NCI-H1092 (cell line): ENCODE measurements around the gene FBXO34.

Source experiments
- DNase-seq: peaks from one replicate; lab custom pipeline; 2025; lab: John Stamatoyannopoulos, UW

The FBXO34 gene

DNA sequence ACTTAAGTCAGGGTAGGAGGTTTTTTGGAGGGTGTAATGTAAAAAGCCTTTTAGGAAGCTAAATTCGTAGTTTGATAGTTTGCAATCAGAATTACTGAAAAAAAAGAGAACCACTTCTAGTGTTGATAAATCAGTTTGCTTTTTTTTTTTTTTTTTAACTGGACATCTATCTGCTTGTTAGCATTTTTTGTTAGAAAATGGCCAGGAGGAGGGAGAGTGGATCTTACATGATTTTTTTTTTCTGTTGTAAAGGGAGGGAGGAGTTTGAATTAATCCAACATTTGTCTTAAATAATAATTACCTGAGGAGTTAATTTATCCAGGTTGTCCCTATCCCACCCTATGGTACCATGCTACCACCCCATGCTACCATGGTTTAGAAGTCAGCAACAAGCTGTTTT is 1.2 kb downstream of the FBXO34 start:
- DNase-seq: no peak

DNA sequence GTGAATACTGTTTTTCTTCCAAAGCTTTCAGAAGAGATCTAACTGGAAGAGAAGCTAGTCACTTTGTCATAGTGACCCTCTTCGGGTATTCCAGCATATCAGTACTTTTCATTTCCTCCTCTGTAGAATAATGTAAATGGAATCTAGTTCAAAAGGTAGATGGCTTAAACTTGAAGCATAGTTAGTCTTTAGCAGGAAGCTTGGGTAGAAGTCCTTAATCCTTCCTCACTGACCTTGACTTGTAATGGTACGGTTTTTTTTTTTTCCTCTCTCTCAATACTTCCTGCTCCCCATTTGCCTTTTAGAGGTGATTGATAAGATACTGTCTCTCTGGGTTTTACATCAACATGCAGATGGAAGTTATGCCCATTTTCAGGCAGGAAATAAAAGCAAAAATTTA is 1.7 kb downstream of the FBXO34 start:
- no peak for DNase-seq

DNA sequence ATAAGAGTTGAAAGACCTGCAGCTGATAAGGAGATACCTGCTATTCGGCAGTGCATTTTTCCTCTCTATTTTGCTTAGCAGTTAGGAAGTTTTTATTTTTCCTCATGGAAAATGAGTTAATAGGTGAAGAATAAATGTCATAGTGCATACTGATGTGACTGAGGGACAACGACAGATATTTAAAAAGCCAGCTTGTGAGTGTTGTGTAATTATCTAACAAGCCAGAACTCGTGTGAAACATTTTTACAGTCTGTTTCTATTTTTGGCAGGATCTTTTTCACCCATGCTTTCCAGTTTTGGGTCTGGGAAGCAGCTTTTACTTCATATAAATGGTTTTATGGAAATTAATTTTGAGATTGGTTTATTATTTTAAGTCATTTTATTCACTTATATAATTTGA is 2.9 kb downstream of the FBXO34 start:
- no peak for DNase-seq

DNA sequence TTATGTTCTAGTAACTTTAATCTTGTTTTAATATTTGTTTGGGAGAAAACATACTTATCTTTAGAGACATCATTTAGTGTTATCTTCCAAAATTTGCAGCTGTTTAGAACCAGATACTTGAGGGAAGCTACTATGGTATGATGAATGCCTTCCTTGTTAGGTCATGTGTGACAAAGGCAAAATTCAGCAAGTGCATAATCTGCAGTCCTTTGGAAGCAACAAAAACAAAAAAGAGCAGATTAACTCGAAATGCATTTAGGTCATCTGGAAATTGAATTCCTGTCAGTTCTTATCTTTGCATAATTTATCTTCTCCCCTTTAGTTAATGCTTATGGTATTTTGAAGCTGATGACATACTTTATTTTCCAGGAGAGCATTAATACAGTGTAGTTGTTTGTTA is 3.5 kb downstream of the FBXO34 start:
- no peak for DNase-seq

DNA sequence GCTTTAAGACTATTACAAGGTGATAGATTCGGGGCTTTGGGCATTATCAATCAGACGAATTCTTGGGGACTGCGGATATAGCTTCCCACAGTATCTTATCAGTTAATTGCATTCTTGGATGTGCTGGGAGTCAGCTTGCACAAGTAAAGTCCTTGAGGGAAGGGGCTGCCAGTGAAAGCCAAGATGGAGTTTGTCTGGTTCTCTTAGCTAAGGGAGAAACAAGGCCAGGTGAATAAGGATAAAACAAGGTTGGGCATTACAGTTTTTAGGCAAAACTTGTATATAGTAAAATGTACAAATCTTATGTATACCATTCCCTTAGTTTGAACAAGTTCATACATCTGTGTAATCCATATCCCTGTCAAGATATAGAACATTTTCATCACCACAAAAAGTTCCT is 5.5 kb downstream of the FBXO34 start:
- no peak for DNase-seq

DNA sequence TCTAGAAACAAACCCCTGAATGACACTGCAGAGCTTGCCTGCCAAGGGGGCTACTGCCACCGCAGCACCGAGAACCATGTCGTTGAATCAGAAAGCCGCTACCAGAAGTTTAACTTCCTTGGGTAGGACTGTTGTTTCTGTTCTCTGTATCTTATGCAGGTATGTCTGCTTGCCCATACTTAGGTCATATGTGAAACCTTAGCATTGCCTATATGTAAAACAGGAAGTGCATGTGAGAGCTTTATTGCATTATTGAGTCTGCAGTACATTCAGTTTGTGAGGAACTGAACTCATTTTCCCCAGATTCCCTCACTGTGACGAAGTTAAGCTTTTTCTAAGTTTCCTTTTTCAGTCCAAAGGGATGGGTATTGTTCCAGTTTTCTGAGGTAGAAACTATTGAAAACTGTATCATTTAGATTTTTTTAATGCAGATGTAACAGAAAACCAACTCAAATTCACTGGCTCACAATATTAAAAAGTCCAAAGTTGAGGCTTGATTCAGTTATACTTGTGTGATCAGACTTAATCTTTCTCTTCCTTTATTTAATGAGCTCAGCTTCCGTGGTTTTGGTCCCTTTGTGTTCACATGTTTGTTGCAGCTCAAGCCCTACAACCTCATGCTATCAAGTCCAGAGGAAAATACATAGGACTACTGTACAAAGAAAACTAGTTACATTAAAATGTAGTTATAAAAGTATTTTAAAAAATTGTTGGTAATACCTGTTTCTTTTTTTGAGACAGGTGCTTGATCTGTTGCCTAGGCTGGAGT is 6.9 kb downstream of the FBXO34 start:
- no peak for DNase-seq

DNA sequence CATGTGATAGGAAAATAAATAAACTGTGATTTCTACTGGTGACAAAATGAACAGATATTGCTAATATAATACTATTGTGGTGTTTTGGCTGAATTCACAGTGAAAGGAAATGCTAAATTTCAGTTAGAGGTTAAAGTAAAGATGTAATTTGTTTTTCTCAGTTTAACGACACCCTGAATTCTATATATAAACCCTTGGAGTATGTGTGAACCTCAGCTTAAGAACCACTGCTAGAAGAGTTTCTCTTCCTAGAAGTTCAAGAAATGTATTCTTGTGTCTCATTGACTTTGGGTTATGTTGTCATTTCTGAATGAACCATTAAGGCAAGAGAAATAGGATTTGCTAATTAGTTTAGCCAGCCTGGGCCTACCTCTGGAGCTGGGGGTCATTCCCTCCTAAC is 8.2 kb downstream of the FBXO34 start:
- DNase-seq: no peak

DNA sequence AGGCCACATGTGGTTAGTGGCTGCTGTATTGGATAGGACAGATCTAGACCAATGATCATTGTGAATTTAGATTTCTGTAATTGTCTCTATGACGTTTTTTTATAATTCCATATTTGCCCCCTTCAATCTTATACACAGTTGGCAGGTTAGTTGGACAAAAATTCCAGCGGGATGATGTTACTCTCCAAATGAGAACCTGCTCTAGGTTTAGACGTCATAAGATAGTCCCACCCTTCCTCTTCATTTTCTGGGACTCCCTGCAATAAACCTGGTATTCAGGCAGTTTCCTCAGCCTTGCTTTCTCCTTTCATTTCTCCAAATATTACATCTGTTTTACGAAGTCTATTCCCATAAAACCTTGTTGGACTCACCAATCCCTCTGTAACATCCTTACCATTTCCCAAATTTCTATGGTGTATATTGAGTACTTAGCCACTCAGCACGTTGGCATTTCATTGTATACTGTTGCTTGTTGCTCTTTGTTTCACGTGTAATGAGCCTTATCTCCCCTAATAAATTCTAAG is 10.2 kb downstream of the FBXO34 start:
- DNase-seq: no peak

DNA sequence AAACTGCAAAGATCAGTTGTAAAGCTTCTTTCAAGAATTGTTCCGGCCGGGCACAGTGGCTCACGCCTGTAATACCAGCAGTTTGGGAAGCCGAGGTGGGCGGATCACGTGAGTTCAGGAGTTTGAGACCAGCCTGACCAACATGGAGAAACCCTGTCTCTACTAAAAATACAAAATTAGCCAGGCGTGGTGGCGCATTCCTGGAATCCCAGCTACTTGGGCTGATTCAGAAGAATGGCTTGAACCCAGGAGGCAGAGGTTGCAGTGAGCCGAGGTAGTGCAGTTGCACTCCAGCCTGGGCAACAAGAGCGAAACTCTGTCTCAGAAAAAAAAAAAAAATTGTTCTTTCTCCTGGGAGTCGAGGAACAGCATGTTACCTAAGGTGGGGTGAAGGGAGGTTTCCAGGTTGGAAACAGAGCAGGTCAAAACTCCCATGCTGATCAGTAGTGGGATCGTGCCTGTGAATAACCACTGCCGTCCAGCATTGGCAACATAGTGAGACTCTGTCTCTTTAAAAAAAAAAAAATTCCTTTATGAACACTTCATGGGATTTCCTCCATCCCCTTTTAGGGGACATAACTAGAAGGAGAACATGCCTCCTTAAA is 13.9 kb downstream of the FBXO34 start:
- no peak for DNase-seq

DNA sequence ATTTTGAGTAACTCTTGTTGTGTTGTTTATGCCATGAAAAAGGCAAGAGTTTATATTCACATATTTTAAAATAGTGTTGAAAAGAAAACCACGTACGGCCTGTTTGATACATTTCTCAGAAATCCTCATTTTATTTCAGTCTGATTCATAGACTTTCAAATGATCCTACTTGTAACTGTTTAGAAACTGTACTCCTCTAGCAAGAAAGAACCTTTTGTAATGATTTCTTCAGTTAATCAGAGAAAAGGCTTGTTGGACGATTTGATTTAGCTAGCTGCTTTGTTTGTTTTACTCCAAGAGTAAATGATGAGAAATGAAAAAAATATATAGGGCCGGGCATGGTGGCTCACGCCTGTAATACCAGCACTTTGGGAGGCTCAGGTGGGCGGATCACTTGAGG is 17.2 kb downstream of the FBXO34 start:
- DNase-seq: no peak

DNA sequence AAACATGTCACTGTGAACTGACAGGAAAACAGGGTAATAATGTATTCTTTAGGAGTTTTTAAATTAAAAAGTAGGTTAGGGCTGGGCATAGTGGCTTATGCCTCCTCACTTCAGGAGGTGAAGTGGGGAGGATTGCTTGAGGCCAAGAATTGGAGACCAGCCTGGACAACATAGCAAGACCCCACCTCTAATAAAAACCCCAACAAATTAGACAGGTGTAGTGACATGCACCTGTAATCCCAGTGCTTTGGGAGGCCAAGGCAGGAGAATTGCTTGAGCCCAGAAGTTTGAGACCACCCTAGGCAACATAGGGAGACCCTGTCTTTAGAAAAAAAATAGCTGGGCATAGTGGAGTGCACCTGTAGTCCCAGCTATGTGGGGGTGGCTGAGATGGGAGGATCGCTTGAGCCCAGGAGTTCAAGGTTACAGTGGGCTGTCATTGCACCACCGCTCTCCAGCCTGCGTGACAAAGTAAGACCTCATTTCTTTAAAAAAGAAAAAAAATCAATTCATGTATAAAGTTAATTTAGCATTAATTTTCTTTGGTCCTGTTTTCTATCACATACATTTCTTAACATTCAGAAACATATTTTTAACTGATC is 20.4 kb downstream of the FBXO34 start:
- DNase-seq: no peak

DNA sequence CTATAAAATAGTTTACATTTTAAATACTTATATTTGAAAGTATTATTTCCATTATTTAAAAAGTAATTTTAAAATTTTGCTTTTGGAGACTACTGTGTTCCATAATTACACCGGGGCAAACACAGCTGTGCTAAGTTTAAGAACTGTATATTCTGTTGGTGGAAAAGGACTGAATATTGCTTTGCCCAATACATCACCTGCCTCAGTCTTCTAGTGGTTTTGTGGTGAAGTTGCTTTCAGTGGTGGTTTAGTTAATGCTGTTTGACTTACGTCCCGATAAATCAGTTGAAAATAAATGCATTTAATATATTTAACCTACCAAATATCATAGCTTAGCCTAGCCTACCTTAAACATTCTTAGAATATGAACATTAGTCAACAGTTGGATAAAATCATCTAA is 23.4 kb downstream of the FBXO34 start:
- no peak for DNase-seq

DNA sequence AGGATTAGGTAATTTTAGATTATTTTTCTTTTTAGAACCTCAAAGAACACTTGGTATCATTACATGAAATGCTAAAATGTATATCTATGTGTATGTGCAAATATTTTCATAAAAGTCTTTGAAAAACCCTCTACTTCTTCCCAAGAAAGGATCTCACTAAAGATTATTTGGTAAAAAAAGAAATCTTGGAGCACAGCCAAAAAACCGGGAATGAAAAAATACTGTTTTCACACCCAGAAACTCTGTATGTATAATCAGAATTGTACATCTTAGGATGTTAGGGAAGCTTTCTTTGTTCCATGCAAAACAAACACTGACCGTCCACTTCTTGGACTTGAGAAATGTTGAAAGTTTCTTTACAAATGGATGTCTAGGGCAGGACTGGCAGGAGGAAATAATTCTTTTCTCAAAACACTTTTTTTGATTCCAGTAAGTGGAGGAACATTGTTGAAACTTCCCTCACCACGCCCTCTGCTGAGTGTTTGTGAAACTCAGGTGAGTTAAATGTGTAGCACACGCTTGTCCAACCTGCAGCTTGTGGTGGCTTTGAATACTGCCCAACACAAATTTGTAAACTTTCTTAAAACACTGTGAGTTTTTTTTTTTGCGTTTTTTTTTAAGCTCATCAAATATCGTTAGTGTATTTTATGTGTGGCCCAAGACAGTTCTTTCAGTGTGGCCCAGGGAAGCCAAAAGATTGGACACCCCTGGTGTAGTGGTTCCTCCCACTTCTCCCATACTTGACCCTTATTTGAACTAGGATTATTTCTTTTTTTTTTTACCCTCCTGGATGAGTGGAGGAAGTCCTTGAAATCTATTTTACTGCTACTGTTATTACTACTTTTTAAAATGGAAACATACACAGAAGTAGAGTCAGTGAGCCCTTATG is 26.6 kb downstream of the FBXO34 start:
- no peak for DNase-seq

DNA sequence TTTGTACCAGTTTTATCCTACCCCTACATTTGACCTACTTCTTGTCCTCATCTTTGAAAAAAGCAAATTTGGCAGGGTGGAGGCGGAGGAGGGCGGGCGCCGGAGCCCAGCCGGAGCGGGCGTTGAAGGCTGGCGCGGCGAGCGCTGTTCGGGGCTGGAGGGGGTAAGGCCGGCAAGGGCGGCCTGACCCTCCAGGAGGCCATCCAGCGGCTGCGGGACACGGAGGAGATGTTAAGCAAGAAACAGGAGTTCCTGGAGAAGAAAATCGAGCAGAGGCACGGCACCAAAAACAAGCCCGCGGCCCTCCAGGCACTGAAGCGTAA is 27.2 kb downstream of the FBXO34 start:
- no peak for DNase-seq

DNA sequence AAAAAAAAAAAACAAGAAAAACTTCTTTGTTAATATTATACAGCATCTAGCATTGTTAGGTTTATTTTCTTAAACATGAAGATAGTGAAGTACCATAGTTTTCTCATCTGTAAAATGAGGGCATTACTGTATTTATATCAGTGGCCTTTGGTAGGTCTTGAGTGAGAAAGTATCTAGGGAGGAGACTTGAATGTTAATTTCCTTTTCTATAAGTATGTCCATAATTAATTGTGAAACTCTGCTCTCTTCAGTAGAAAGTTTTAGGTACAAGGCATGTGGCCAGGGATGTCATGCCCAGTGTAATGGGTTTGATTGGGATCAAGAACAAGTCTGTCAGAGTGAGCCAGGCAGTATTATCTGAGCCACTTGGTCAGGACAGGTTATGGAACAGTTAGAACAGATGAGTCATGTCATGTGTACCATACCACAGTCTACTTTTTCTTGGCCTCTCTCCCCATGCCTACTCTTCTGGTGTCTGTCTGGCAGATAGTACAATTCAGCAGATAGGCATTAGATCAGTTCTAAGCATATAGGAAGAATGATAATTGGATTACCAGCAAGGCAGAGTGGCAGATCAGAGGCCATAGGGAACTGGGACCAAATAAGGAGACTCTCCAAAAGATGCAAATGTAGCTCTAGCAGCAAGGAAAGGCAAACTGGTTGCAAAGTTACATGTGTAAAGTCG is 30.4 kb downstream of the FBXO34 start:
- DNase-seq: no peak

DNA sequence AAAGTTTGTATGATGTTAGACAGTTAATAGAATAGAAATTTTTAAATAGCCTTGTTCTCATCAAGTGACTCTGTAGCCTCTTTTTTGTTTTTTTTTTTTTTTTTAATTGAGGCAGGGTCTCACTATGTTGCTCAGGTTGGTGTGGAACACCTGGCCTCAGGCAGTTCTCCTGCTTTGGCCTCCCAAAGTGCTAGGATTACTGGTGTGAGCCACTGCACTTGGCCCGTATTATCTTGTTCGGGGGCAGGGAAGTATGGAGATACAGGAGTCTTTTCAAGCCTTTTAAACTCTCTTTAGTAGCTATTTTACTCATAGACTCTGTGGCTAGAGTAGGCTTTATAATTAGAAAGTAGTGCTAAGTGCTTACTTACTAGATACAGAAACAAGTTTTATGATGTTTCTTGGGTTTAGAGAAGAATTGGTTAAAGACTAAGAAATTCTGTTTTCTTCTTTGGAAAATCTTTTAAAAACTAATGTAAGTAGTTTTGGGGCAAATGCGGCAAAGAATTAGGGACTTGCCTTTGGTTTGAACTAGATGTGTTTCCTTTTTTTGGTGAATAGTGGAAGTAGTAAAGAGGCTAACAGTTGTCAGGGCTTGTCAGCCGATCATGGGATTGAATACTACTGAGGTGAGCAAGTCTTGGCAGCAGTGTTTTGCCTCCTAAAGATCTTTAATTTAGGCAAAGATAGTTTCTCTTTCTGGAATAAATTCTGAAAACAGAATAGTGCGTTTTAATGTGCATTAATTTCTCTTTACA is 31.3 kb downstream of the FBXO34 start:
- DNase-seq: no peak

DNA sequence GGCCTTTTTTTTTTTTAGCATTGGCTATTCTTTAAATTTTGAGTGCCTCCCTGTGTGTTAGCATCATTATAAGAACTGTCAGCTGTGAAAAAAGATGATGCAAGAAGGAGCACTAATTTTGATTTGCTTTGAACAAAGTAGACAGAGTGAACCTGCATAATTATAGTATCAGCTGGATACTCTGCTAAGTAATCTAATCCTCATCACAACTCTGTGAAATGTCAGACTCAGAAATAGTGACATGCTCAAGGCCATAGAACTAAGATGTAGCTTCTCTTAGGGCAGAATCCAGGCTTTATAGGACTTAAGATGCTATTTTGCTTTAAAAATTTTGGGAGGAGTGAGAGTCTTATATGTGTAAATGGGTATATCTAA is 31.9 kb downstream of the FBXO34 start:
- DNase-seq: no peak

DNA sequence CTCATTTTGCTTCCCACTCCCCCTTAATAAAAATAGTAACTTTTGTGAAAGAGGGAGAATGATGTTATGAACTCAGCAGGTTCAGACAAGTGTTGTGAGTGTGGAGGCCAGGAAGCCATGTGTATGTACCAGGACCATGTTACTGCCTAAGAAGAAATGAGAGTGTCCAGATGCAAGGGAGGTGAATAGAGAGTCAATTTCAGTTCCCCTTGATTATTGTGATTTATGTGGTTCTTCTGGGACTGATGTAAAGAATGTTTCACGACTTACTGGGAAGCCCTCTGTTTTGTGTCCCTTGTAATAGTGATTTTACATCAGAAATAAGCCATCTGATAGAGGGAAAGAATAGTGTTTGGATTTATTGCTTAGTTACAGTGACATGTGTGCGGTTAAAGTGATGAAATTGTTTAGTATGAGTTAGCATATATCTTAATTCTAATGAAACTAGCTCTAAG is 32.5 kb downstream of the FBXO34 start:
- DNase-seq: no peak

DNA sequence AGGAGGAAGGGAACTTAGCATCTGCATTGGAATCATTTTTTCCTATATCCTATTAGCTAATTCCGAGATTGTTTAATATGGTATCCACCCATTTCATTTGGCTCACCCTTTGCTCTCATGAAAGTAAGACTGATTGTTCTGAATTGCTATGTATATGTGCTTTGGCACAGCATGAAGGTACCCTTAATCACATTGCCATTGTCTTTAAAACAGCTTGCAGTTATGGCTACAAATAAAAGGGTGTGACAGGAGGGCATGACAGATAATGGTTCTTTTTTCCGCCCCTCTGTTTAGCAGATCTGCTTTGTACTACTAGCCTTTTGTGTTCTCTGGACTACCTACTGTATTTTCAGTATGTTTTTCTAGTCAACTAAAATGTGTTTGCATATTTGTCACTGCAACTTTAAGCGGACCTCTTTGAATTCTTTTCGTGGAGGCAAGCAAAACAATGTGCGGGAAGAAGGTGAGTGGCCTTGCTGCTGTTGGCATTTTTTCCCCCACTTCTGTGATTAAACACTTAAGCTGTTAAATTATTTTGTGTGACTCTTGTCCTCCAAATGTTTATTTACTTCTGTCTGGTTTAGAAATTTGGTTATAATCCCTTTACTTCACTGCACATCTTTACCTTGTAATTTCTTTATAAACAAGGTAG is 35.8 kb downstream of the FBXO34 start:
- no peak for DNase-seq

DNA sequence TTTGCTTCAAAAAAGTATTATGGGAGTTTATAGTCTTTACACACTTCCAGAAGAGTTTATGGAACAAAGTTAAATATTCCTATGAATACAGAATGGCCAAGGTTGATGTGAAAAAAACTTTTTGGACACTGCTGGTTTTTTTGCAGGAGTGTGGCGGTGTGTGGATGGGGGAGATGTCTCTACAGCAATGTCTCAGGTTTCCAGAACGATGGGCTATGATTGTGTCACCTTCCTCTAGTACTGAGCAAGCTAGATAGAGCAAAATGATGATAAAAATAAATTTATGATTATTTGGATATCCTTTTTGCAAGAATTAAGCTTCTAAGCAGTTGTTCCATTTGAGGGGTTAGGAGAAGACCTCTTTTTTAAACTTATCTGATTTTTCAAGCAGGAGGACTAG is 37.9 kb downstream of the FBXO34 start:
- DNase-seq: no peak
